PC-3 (cell line): Measurements from ENCODE around the gene MBTD1. TPM values are rescaled to one million over a fixed set of nuclear protein-coding genes. Genes with fewer than 3 reads are reported as not detected.

Experiments used
- ATAC-seq: fragments of 200-7000 bp; cut with Tn5 transposase; 2 replicates; pipeline ENCODE4 v1.9.1; 2020; ENCODE audit warnings: mild to moderate bottlenecking, moderate library complexity
- BruUV-seq: library from RNA; stranded (reverse); fragments of 400-500 nt; replicated peaks from 2 replicates; lab custom pipeline; 2021; lab: Mats Ljungman, UMichigan
- CTCF ChIA-PET: fragments of 300-600 bp; sonication (Branson Sonifier 250); formaldehyde crosslinking; loops from one replicate; lab custom pipeline; 2022; ENCODE audit warnings: antibody characterized with exemption; lab: Charles Lee
- POLR2A ChIA-PET: fragments of 300-600 bp; sonication (Branson Sonifier 250); formaldehyde crosslinking; loops from one replicate; lab custom pipeline; 2022; ENCODE audit warnings: antibody characterized with exemption; ENCODE audit not compliant: unreplicated experiment; lab: Charles Lee
- DNase-seq: peaks from one replicate; pipeline ENCODE4 v3.0.0-alpha.2; 2015
- H2AFZ ChIP-seq: fragments of 300-600 bp; sonication (generic); 2 replicates; pipeline ENCODE4 v1.6.0; 2016; ENCODE audit warnings: antibody characterized with exemption, low read length
- H3F3A ChIP-seq: fragments of 300-600 bp; sonication (generic); one replicate; pipeline ENCODE4 v1.6.0; 2017; ENCODE audit warnings: antibody characterized with exemption, low read length, control low read depth, mild to moderate bottlenecking; ENCODE audit not compliant: unreplicated experiment
- H3K27ac ChIP-seq: fragments of 300-600 bp; sonication (generic); 2 replicates; pipeline ENCODE4 v1.5.1; 2016; ENCODE audit warnings: mild to moderate bottlenecking, low read length
- H3K27me3 ChIP-seq: fragments of 300-600 bp; sonication (generic); 2 replicates; pipeline ENCODE4 v1.6.1; 2016; ENCODE audit warnings: low read length, mixed read lengths
- H3K36me3 ChIP-seq: fragments of 300-600 bp; sonication (generic); 2 replicates; pipeline ENCODE4 v1.6.1; 2016; ENCODE audit warnings: low read depth, mixed run types, low read length, mixed read lengths
- H3K4me1 ChIP-seq: fragments of 300-600 bp; sonication (generic); 2 replicates; pipeline ENCODE4 v1.5.1; 2016; ENCODE audit warnings: low read length; ENCODE audit not compliant: insufficient read depth
- H3K4me2 ChIP-seq: fragments of 300-600 bp; sonication (generic); 2 replicates; pipeline ENCODE4 v1.6.0; 2016; ENCODE audit warnings: low read length
- H3K4me3 ChIP-seq: fragments of 300-600 bp; sonication (generic); 2 replicates; pipeline ENCODE4 v1.5.1; 2016; ENCODE audit warnings: mild to moderate bottlenecking, low read length, mixed read lengths
- H3K79me2 ChIP-seq: fragments of 300-600 bp; sonication (generic); 2 replicates; pipeline ENCODE4 v1.6.1; 2017; ENCODE audit warnings: low read length, mixed read lengths
- H3K9ac ChIP-seq: fragments of 300-600 bp; sonication (generic); 2 replicates; pipeline ENCODE4 v1.6.0; 2016; ENCODE audit warnings: mild to moderate bottlenecking, low read length
- H3K9me2 ChIP-seq: fragments of 300-600 bp; sonication (generic); replicated peaks from 2 replicates; pipeline ENCODE4 v1.6.1; 2016; ENCODE audit warnings: mixed run types, low read length, mixed read lengths
- H3K9me3 ChIP-seq: fragments of 300-600 bp; sonication (generic); 2 replicates; pipeline ENCODE4 v1.6.1; 2016; ENCODE audit warnings: low read length, mixed read lengths
- H4K20me1 ChIP-seq: fragments of 300-600 bp; sonication (generic); 2 replicates; pipeline ENCODE4 v1.6.1; 2016; ENCODE audit warnings: low read length, mixed read lengths
- CTCF ChIP-seq: fragments of 300-600 bp; sonication (generic); conservative IDR thresholded peaks from 2 replicates; pipeline ENCODE4 v1.5.1; 2017; ENCODE audit warnings: antibody characterized with exemption, low read depth, mild to moderate bottlenecking, low read length
- EZH2 ChIP-seq: fragments of 300-600 bp; sonication (generic); IDR thresholded peaks from one replicate; pipeline ENCODE4 v1.6.1; 2017; ENCODE audit warnings: antibody characterized with exemption, mild to moderate bottlenecking, low read length; ENCODE audit not compliant: unreplicated experiment
- EZH2phosphoT487 ChIP-seq: fragments of 300-600 bp; sonication (generic); IDR thresholded peaks from 2 replicates; pipeline ENCODE4 v1.6.1; 2018; ENCODE audit warnings: mild to moderate bottlenecking, antibody characterized with exemption, low read length, borderline replicate concordance
- intact Hi-C: fragments of 100-400 bp; cut with micrococcal nuclease; formaldehyde crosslinking; loops from 2 replicates; pipeline ENCODE4 v1.9.0; 2023
- total RNA-seq: library from RNA; depleted of rRNA; stranded (reverse); fragments of >200 nt; gene quantifications from 2 replicates; pipeline ENCODE4 v1.2.3, GENCODE V29; 2014

Gene MBTD1
- total RNA-seq, 1 experiment from 2014 or later, result 13.8 TPM

- Histone ChIP-seq H3K9ac (peak overlapping the region; percentile 97), H3K4me2 (peak overlapping the region; percentile 87), H3K4me1 (peaks cover 36% of the 10 kb centered on the region), H4K20me1 (peaks cover 54% of the 10 kb centered on the region), H3K27ac (peak overlapping the region; percentile 91), H3F3A (no peaks in the 10 kb centered on the region), H3K79me2 (peaks cover 98% of the 10 kb centered on the region), H3K9me3 (no peaks in the 10 kb centered on the region), H2AFZ (peak overlapping the region; percentile 95), H3K36me3 (peaks cover 32% of the 10 kb centered on the region; the same call in 1 of the 2 replicates), H3K9me2 (no peaks in the 10 kb centered on the region), H3K27me3 (no peaks in the 10 kb centered on the region), H3K4me3 (peak overlapping the region; percentile 89)
- BruUV-seq, result TSS peak; percentile 20
- ChIA-PET POLR2A (interaction anchor here (0.6 kb wide), 1 partner anchor 14 kb away, joined by 4 read pairs; no protein-coding TSS in a partner anchor), CTCF (no interaction called here)
- peak; percentile 34 for DNase-seq
- no peak for ATAC-seq
- TF ChIP-seq EZH2phosphoT487 (no peak), CTCF (no peak), EZH2 (no peak)
- intact Hi-C loops, result no loop called here
Measured at GRCh38 chr17:51258756-51259563, 889 bp downstream of the MBTD1 start.

GRCh38 chr17:51257150-51258081 is 2.4 kb downstream of the MBTD1 start:
- H3K27ac ChIP-seq, result no peak overlapping the region
- peaks cover 26% of the 10 kb centered on the region for H3K36me3 ChIP-seq
- no peaks in the 10 kb centered on the region for H3K9me2 ChIP-seq
- H3K4me1 ChIP-seq, result peaks cover 23% of the 10 kb centered on the region
- ChIA-PET POLR2A (interaction anchor here (0.5 kb wide), 1 partner anchor 247 kb away, joined by 8 read pairs; no protein-coding TSS in a partner anchor), CTCF (no interaction called here)
- TF ChIP-seq CTCF (no peak), EZH2phosphoT487 (no peak), EZH2 (no peak)
- H3K79me2 ChIP-seq, result peaks cover 95% of the 10 kb centered on the region
- BruUV-seq, result no TSS peak
- no peaks in the 10 kb centered on the region for H3K9me3 ChIP-seq
- H4K20me1 ChIP-seq, result peaks cover 40% of the 10 kb centered on the region
- no peaks in the 10 kb centered on the region for H3K27me3 ChIP-seq
- H3K9ac ChIP-seq, result 0 out of 2 replicates have a peak overlapping the region, but pooled peaks have one; percentile 97
- ATAC-seq (no peak), DNase-seq (peak; percentile 11)
- intact Hi-C loops, result no loop called here
- H3K4me3 ChIP-seq, result peak overlapping the region; percentile 89
- H2AFZ ChIP-seq, result no peak overlapping the region
- H3F3A ChIP-seq, result no peaks in the 10 kb centered on the region
- peak overlapping the region; percentile 87 for H3K4me2 ChIP-seq
